Measurements from ENCODE around the gene HOXA1.

Gene HOXA1

DNA sequence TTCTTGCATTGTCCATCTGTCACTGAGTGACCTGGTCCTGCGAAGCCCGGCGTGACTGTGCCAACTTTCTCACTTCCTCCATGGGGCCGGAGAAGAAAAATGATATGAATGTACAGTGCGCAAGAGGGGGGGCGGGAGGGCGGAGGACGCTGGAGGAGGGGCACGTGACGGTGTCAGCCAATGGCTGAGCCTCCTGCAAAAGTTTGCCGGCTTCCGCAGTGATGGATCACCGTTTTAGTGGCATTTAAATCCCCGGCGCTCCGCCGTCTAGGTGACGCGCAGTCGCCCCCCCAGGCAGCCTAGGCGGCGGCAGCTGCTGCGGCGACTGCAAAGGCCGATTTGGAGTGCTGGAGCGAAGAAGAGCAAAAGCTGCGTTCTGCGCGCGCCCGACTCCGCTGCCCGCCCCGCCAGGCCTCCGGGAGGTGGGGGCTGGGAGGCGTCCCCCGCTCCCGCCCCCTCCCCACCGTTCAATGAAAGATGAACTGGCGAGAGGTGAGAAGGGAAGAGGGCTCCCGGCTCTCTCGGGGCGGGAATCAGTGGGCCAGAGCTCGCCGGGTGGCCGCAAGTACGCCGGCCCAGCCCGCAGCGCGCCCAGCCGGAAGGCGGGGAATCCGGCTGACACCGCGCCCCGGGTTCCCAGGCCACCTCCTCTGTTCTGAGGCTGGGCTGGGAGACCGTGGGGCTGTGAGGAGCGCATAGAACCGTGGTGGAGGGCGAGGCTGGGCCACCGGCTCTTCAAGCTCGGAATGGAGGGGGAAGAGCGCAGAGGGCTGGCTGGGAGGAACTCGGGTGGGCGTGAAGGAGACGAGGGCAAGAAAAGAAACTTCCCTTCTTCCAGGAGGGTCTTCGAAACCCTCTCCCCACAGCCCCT, at the start of gene HOXA1:
TSS of gene HOXA1 (minus strand) at position 104 of the 871 bp plus-strand sequence. CDS start at position 16, 88 bp downstream.
- peak; percentile 79 for DNase-seq (ENCODE audit: low read depth)

DNA sequence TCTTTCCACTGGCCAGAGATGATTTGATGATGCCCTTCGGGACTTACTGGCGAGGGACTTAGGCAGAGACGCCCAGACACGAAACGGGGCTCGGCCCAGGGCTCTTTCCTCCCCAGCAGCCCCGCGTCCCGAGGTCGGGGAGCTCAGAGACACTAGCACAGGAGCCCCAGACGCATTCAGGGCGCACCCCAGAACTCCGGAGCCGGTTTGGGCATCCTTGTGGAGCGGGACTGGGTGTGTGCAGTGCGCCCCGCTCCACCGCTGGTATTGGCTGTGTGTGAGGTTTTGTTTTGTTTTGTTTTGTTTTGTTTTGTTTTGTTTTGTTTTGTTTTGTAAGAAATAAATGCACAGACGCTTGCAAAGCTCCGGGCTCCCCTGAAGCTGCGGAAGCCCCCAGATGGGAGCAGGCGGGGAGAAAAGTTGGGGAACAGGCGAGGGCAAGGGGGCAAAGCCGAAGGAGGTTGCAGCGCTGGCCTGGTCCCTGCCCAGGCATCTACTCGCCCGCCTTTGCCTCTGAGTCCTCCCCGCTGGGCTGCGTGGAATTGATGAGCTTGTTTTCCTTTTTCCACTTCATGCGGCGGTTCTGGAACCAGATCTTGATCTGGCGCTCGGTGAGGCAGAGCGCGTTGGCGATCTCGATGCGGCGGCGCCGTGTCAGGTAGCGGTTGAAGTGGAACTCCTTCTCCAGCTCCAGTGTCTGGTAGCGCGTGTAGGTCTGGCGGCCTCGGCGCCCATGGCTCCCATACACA, 49.5 kb upstream of the HOXA1 start:
- DNase-seq (ENCODE audit: low read depth): no peak

DNA sequence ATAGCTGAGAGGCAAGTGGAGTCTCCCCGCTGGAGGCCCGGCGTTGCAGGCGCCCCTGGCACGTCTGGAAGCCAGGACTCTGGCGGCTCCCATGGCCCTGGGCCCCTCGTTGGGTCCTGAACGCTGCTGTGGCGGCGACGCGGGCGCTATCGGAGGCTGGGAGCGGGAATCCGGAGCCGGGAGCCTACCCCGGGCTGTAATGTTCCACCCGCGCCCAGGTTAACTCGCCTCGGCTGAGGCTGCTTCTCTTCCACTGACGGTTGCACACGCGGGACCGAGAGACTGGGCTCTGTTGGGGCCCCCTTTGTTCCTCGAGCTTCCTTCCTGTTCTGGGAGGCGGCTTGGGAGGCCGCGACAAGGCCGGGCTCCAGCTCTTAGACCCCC, 49.0 kb upstream of the HOXA1 start:
- no peak for DNase-seq (ENCODE audit: low read depth)

DNA sequence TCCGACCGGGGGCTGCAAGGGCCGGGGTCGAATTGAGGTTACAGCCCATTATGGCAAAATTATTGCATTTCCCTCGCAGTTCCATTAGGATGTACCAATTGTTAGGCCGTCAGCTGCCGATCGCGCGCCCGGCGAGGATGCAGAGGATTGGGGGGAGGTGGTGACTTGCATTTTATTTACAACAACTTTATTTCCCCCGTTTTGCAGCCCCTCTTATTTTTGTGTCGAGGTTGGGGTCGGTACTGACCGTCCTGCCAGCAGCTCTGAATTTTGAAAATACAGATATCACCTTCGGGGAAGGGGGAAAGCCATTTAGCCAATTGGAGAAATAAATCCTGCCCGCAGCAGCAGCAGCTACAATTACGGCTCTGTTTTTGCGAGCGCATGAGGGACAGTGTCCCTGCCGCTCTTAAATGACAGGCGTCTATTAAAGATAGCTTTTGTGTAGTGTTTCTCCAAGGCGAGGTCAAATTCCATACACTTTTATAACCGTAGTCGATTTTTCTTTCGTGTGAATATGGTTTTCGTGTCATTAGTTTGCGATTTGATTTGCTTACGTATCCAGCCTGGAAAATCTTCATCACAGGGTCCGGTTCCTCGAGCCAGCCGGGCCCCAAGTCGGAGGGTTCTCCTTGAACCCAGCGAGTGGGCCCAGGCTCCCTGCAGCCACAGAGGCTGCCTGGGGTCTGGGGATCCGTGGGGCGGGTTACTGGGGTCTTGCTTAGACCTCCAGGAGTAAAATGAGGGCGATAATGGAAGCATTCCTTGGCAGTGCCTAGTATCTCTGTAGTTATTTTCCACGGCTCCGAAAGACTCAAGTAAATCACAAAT, 48.4 kb upstream of the HOXA1 start:
- DNase-seq (ENCODE audit: low read depth): no peak

DNA sequence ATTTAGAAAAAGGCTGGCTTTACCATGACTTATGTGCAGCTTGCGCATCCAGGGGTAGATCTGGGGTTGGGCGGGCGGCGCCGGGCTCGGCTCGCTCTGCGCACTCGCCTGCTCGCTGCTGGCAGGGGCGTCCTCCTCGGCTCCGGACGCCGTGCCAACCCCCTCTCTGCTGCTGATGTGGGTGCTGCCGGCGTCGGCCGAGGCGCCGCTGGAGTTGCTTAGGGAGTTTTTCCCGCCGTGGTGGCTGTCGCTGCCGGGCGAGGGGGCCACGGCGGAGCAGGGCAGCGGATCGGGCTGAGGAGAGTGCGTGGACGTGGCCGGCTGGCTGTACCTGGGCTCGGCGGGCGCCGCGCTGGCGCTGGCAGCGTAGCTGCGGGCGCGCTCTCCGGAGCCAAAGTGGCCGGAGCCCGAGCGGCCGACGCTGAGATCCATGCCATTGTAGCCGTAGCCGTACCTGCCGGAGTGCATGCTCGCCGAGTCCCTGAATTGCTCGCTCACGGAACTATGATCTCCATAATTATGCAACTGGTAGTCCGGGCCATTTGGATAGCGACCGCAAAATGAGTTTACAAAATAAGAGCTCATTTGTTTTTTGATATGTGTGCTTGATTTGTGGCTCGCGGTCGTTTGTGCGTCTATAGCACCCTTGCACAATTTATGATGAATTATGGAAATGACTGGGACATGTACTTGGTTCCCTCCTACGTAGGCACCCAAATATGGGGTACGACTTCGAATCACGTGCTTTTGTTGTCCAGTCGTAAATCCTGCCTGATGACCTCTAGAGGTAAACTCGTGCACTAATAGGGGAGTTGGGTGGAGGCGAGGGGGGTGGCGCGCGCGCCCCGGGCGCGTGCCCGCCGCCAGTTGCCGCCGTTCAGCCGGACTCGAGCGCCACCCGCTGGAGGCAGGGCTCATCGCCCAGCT, 47.5 kb upstream of the HOXA1 start, which contains the start of gene HOXA5:
TSS of gene HOXA5 (minus strand) at position 659 of the 927 bp plus-strand sequence. CDS start at position 585, 74 bp downstream.
- no peak for DNase-seq (ENCODE audit: low read depth)

DNA sequence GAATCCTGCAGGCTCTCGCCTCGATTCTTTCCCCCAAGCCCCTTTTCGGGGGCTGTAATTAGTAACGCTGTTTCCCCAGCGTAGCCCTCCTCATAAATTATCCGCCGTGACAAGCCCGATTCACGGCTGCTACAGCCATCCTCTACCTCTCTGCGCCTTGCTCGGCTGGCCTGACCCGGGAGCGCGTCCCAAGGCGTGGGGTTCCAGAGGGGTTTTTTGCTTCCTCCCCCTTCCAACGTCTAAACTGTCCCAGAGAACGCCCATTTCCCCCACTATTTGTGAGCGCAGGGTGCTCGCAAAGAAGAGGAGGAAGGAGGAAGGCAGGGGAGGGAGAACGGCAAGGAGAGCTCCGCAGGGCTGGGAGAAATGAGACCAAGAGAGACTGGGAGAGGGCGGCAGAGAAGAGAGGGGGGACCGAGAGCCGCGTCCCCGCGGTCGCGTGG, 46.8 kb upstream of the HOXA1 start:
- DNase-seq (ENCODE audit: low read depth): no peak

DNA sequence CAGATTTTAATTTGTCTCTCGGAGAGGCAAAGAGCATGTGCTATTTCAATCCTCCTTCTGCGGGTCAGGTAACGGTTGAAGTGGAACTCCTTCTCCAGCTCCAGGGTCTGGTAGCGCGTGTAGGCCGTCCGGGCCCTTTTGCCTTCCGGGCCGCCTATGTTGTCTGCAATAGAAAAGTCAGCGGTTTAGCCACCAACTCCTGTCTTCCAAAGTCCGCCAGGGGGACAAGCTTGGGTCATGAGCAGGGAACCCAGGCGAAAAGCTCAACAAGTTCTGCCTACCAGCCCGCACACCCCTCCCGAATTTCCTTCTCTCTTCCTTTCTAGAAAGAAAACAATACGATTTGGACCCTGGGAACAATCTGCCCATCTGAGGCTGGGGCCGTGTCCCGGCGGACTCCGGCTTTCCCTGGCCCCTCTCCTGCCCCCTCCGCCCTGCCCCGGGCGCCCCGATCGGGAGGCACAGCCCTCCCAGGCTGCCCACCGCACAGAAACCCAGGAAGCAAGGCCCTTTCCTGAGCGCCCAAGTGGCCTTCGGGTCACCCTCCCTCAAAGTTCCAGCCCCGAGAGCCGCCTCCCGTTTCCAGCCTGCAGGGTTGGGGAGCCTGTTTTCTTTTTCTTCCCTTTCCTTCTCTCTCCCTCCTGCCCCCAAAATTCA, 46.3 kb upstream of the HOXA1 start:
- DNase-seq (ENCODE audit: low read depth): no peak

DNA sequence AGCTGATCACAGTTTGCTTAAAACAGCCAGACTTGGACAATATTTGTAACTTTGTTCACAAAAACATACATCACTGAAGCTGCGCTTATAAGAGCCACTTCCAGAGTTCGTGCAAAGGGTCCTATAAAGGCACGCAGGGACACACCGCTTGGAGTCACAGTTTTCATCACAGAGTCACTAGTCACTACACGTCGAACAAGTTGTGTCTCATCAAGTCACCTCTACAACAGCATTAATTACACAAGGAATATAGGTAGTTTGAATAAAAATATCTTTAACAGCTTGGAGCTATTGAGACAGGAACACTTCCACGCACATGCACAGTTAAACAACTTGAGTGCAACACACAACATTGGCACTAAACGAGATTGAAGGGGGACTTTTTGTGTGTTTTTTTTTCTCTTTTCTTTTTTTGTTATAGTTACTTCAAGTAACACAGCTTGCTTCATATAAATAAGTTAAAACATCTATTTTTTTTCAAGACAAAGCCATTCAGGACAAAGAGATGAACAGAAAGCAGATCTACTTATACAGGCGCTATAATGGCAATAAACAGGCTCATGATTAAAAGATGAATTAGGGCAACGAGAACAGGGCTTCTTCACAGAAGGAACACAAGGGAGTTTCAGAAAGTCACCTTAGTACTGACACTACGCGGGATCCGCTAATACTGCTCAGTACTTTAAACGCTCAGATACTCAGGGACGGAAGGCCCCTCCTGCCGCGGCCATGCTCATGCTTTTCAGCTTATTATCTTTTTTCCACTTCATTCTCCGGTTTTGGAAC, 45.5 kb upstream of the HOXA1 start:
- no peak for DNase-seq (ENCODE audit: low read depth)

DNA sequence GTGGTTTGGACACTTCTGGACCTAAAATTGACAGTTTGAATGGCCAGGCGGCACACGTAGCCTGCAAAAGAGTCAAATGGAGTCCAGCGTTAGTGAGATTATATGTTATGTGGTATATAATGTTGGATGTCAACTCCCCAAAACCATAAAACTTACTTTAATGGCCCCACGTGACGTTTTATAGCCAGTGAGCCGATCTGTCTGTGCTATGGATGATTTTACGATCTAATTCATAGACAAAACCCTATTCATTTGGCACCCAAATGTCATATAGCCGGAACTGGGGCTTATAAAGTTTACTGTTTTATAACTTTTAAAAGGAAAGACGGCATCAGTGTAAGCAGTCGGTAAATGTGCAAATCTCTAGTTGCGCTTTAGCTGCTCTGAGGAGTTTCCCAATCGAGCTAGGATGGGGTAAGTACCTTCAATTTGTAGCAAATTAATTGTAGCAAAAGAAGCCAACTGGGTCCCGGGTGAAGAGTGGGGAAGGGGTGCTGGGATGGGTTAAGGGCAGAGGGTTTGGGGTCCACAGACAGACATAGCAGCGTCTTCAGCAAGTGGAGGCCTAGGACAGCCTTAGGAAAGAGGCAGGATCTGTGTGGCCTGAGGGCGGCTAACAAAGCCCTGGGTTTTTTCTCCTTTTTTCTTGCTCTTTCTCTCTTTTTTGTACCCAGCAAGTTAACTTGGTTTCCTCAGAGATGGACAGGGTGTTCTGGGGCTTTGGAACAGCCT, 44.5 kb upstream of the HOXA1 start:
- no peak for DNase-seq (ENCODE audit: low read depth)

DNA sequence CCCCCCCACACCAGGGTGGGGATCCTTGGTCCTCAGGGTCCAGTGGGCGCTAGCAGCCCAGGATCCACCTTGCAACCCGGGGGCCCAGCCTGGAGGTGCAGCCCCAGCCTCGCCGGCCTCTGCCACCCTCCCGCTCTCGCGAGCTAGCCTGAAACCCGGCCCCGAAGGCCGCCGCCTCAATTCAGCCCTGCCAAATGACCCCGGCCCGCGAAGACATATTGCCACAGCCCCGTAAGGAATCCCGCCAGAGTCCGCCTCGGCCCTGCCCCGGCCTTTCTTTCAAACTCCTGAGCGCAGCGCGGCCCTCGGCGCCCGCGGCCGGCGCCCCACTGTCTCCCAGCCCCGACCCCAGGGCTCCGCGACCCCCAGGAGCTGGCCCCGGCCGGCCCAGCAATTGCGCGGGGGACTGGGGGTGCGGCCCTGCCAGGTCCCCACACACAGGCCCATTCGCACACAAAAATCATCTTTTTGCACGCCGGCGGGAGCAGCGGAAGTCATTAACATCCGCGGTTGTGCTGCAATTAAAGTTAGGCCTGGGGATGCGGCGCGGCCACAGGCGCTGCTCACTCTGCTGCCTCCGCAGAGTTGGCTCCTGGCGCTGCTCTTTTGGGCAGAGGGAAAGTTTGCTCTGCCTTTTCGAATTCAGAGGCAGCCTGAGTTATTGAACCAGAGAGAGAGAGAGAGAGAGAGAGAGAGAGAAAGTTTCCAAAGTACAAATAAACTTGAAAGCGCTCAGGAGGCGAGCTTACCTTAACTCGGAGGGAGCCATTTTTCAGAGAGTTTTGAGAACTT, 43.7 kb upstream of the HOXA1 start:
- DNase-seq (ENCODE audit: low read depth): no peak

DNA sequence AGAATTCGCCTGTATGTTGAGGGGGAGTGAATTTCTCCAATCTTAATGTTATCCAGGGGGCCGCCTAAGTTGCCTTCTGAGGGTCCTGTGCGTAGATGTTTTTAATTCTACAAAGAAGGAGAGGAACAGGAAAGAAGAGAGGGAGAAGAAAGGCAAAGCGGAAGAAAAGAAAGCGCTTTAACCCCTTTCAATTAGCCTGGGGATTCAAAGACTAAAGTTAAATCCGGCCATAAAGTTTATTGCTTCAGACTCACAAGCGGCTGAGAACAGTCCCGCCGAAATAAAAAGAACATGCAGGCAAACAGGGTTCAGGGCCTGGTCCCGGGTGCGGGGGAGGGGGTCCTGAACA, 43.2 kb upstream of the HOXA1 start:
- DNase-seq (ENCODE audit: low read depth): no peak

DNA sequence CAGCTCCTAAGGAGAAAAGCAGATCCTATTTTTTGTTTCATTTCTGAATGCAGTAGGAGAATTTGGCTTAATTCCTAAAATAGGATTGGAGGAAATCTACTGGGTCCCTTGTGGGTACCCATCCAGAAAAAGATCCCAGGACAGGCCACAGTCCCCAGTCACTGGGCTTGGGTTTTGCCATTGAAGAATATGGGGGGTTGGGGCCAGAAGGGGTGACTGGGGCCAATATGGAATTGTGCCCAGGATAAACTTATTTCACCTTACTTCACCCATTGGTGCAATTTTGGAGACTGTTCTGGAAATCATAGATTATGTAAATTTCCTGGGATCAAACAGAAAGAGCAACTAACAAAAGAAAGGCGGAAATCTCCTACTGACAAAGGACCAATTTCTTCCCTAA, 42.7 kb upstream of the HOXA1 start:
- DNase-seq (ENCODE audit: low read depth): no peak

DNA sequence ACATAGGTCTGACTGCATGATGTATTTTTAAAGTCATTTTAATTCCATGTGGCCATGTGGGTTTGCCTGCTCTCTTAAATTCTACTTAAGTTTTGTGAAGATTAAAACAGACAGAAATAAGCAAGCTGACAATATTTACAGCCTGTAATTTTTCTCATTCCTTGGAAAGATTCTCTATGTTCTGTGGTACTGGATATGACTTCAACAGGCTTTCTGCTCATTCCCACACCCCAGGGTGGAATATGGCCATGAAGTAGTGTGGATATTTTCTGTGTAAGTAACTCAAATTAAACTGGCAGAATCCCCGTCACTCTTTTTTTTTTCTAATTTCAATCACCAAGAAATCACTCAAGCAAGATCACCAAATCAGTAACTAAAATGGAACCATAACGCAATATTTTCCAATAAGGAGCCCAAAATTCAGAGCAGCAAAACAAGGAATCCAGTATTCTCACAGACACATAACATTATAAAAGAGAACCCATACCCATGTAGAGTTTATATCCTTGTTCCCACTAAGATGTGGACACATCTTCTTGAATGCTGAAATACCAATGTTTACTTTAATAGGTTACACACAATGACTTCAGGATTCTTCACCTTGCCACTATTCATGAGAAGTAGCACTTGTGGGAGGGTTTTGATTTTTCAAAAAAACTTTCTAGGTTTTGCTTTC, 42.0 kb upstream of the HOXA1 start:
- no peak for DNase-seq (ENCODE audit: low read depth)

DNA sequence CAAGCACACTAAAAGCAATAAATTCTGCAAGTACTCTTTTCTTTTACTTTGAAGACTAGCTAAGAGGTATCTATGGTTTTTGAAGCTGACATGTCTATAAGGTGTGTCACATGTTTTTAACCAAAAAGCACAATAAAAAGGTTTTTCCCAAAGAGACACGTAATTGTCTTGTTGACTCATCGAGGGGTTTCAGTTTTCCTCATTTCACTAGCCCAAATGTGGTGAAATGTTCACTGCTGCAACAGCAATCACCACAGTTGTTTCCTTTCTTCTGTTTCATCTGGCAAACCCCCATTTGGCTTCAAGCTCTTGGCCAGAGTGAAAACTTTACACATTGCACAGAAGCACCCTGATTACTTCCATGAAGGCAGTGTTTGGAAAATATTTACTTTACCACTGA, 38.6 kb upstream of the HOXA1 start:
- DNase-seq (ENCODE audit: low read depth): no peak

DNA sequence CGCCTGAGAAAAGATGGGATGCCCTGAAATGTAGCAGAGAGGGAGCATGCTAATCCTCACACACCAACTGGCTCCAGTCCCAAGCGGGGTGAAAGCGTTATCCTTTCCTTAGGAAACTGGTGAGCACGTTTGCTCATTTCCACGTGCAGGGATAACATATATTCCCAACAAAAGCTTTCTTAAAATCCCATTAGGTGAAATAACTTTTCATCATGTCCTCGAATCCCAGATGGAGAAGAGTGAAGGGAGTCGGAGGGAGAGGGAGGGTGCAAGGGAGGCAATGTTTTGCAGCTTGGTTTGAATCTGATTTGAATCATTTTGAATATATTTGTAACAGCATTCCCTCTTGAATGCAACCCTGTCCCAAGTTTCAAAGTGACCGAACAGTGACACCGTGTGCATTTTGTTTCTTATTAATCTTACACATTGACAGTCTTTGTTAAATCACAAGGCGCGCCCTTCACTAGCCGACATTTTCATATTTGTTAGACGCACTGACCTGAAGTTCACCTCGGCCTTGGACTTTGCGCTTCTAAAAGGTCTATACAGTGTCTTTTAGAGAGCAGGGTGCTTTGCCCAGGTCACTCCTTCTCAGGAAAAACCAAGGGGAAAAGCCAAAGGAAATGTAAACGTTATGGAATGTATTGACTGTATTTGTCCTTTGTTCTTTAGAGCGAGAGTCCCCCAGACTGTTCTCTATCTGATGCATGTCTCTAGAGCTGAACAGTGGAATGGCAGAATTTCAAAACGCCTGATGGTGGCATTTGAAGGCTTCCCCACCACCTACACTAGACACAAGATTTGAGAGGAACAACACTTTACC, 37.8 kb upstream of the HOXA1 start:
- DNase-seq (ENCODE audit: low read depth): no peak

DNA sequence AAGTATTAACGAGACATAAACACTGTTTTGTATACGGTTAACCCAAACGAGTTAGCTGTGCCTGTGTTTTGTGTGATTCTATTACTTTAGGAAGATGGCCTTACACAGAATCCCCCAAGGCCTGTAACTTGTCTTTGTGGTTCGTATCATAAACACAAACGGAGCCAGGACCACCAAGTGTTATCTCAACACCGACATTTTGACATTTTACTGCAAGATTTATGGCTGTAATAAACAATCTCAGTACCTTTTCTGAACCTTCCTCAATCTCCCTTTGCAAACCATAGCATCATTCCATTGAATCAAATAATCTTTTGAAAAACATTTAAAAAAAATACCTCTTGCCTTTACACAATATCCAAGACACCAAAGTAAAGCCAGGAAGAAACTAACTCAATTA, 37.2 kb upstream of the HOXA1 start:
- no peak for DNase-seq (ENCODE audit: low read depth)

DNA sequence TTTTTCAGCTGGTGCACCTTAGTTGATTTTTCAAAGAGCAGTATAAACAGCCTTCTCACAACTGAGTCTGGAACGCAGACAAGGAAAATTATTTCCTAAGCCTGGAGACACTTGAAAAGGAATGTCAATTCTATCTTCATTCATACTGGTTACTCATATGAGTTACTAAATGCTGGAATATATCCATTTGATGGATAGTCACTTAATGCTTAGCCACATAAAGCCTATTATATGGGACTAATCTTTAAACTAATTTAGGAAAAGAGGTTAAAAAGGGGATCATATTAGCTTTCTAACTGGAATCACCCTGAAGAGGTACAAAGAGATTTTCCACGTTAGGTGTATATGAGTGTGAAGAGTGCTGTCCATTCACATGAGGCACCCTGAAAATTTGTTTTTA, 36.4 kb upstream of the HOXA1 start:
- DNase-seq (ENCODE audit: low read depth): no peak
